ENCODE data around the gene SENP8.

- TF ChIP-seq CTCF (conservative IDR thresholded peaks at IDR 0.05; ENCODE audit: low read depth, low read length) (no peak), EZH2 (IDR thresholded peaks at IDR 0.05; ENCODE audit: borderline replicate concordance, low read depth, low read length, poor library complexity, severe bottlenecking) (no peak)
Measured at GRCh38 chr15:72182673-72183072, 64.5 kb downstream of the SENP8 start.

Measured in A673 (cell line).